CD4-positive, alpha-beta memory T cell (primary cell): Measurements from ENCODE around the gene NDUFS6. TPM values are rescaled to one million over a fixed set of nuclear protein-coding genes. Genes with fewer than 3 reads are reported as not detected.

Source experiments
- CTCF ChIA-PET: fragments of 350-600 bp; sonication (Branson Sonifier 250); formaldehyde crosslinking; loops from one replicate; lab custom pipeline; 2021; ENCODE audit warnings: inconsistent platforms; ENCODE audit not compliant: partially characterized antibody; lab: Charles Lee
- POLR2A ChIA-PET: fragments of 350-600 bp; sonication (Branson Sonifier 250); formaldehyde crosslinking; loops from one replicate; lab custom pipeline; 2021; ENCODE audit not compliant: partially characterized antibody; lab: Charles Lee
- DNase-seq, 5 donors: peaks; one replicate each; pipeline versions ENCODE4 v3.0.0 to v3.0.0-alpha.2; 2020 to 2022; ENCODE audit warnings: mixed read lengths in 1 of 5
- H3K27ac ChIP-seq: one replicate; pipeline ENCODE4 v1.7.0; 2013; ENCODE audit warnings: low read depth, low read length
- H3K27me3 ChIP-seq: 2 replicates; pipeline ENCODE4 v1.7.0; 2013; ENCODE audit warnings: mild to moderate bottlenecking, low read length, moderate library complexity; ENCODE audit not compliant: insufficient read depth
- H3K36me3 ChIP-seq: 2 replicates; pipeline ENCODE4 v1.7.0; 2013; ENCODE audit warnings: mild to moderate bottlenecking, low read length, moderate library complexity; ENCODE audit not compliant: insufficient read depth
- H3K4me1 ChIP-seq: 2 replicates; pipeline ENCODE4 v1.7.0; 2013; ENCODE audit warnings: mild to moderate bottlenecking, low read length, moderate library complexity; ENCODE audit not compliant: insufficient read depth
- H3K4me3 ChIP-seq, 2 donors: one replicate each; pipeline ENCODE4 v1.7.0; 2013; ENCODE audit warnings: low read length in 2 of 2, mild to moderate bottlenecking in 1 of 2
- H3K9me3 ChIP-seq, 2 donors: one replicate each; pipeline ENCODE4 v1.7.0; 2013; ENCODE audit warnings: low read length in 2 of 2, control low read depth in 1 of 2; ENCODE audit not compliant: control insufficient read depth in 1 of 2
- H3K27ac Mint-ChIP-seq, 7 donors: one replicate each; pipeline ENCODE4 v1.8.0; 2020 to 2021; ENCODE audit warnings: mixed read lengths in 7 of 7, mild to moderate bottlenecking in 6 of 7, inconsistent platforms in 3 of 7, moderate library complexity in 3 of 7
- H3K27me3 Mint-ChIP-seq, 2 donors: one replicate each; pipeline ENCODE4 v1.8.0; 2020 to 2021; ENCODE audit warnings: mixed read lengths in 2 of 2
- H3K36me3 Mint-ChIP-seq, 2 donors: one replicate each; pipeline ENCODE4 v1.8.0; 2020 to 2021; ENCODE audit warnings: mixed read lengths in 2 of 2, inconsistent platforms in 1 of 2, mild to moderate bottlenecking in 1 of 2
- H3K4me1 Mint-ChIP-seq, 4 donors: one replicate each; pipeline ENCODE4 v1.8.0; 2020 to 2021; ENCODE audit warnings: mixed read lengths in 4 of 4, mild to moderate bottlenecking in 1 of 4
- H3K4me3 Mint-ChIP-seq, 8 donors: one replicate each; pipeline ENCODE4 v1.8.0; 2020 to 2021; ENCODE audit warnings: mixed read lengths in 8 of 8, mild to moderate bottlenecking in 7 of 8, moderate library complexity in 6 of 8, inconsistent platforms in 3 of 8
- H3K9me3 Mint-ChIP-seq, 8 donors: one replicate each; pipeline ENCODE4 v1.8.0; 2020 to 2021; ENCODE audit warnings: mixed read lengths in 8 of 8, mild to moderate bottlenecking in 5 of 8, inconsistent platforms in 3 of 8, moderate library complexity in 1 of 8
- intact Hi-C: fragments of 100-400 bp; cut with micrococcal nuclease; formaldehyde crosslinking; loops from one replicate; pipeline ENCODE4 v1.15.1; 2023
- polyA plus RNA-seq, 2 donors: library from polyadenylated mRNA; unstranded; fragments of 300-500 nt; fragmentation: Illumina TruSeq; gene quantifications; one replicate each; pipeline ENCODE4 v1.2.3, GENCODE V29; 2021
- total RNA-seq, 2 experiments: library from RNA; stranded (reverse); gene quantifications; one replicate each; pipeline ENCODE4 v1.2.3, GENCODE V29; 2021

Gene NDUFS6
- total and polyA plus RNA-seq, 4 experiments from 2014 or later: 14.4 to 79.0 (median 38.5) TPM

- no peak overlapping the region for H3K4me3 Mint-ChIP-seq
- H3K4me1 Mint-ChIP-seq: no peaks in the 10 kb centered on the region
- Histone ChIP-seq H3K4me3 (no peak overlapping the region), H3K36me3 (no peaks in the 10 kb centered on the region), H3K9me3 (no peaks in the 10 kb centered on the region), H3K4me1 (no peaks in the 10 kb centered on the region), H3K27me3 (no peaks in the 10 kb centered on the region), H3K27ac (no peak overlapping the region)
- H3K27me3 Mint-ChIP-seq: peaks cover 9 to 21% of the 10 kb centered on the region in 2 donors
- POLR2A ChIA-PET: no interaction called here
- CTCF ChIA-PET: interaction anchor here (1.2 kb wide), 1 partner anchor 274 kb away, joined by 3 read pairs; no protein-coding TSS in a partner anchor
- DNase-seq: no peak
- H3K36me3 Mint-ChIP-seq: no peaks in the 10 kb centered on the region
- H3K27ac Mint-ChIP-seq: no peak overlapping the region
- H3K9me3 Mint-ChIP-seq: no peaks in the 10 kb centered on the region
- intact Hi-C loops: no loop called here
Measured at GRCh38 chr5:1765880-1766235, 35.3 kb upstream of the NDUFS6 start.

- Mint-ChIP-seq H3K27ac (no peak overlapping the region), H3K27me3 (peaks cover 4 to 17% of the 10 kb centered on the region in 2 donors), H3K9me3 (peaks cover 0 to 1% (median 0%) of the 10 kb centered on the region in 8 donors), H3K36me3 (no peaks in the 10 kb centered on the region), H3K4me1 (peaks cover 0 to 2% (median 0%) of the 10 kb centered on the region in 4 donors), H3K4me3 (no peak overlapping the region)
- ChIA-PET POLR2A (no interaction called here), CTCF (interaction anchor here (0.6 kb wide), 1 partner anchor 18 kb away, joined by 3 read pairs; no protein-coding TSS in a partner anchor)
- Histone ChIP-seq H3K4me1 (no peaks in the 10 kb centered on the region), H3K9me3 (no peaks in the 10 kb centered on the region), H3K36me3 (no peaks in the 10 kb centered on the region), H3K27ac (no peak overlapping the region), H3K27me3 (no peaks in the 10 kb centered on the region), H3K4me3 (no peak overlapping the region)
- no peak for DNase-seq
- intact Hi-C loops: no loop called here
Measured at GRCh38 chr5:1767524-1768282, 33.5 kb upstream of the NDUFS6 start.

- no peak overlapping the region for H3K27ac ChIP-seq
- no peaks in the 10 kb centered on the region for H3K36me3 ChIP-seq
- no peaks in the 10 kb centered on the region for H3K27me3 ChIP-seq
- no peak overlapping the region for H3K4me3 ChIP-seq
- no peaks in the 10 kb centered on the region for H3K9me3 ChIP-seq
- peaks cover 0 to 1% (median 0%) of the 10 kb centered on the region in 8 donors for H3K9me3 Mint-ChIP-seq
- H3K4me1 Mint-ChIP-seq: peaks cover 0 to 3% (median 0%) of the 10 kb centered on the region in 4 donors
- H3K4me3 Mint-ChIP-seq: no peak overlapping the region
- peaks cover 4 to 17% of the 10 kb centered on the region in 2 donors for H3K27me3 Mint-ChIP-seq
- intact Hi-C loops: no loop called here
- no peaks in the 10 kb centered on the region for H3K36me3 Mint-ChIP-seq
- POLR2A ChIA-PET: no interaction called here
- H3K27ac Mint-ChIP-seq: no peak overlapping the region
- H3K4me1 ChIP-seq: no peaks in the 10 kb centered on the region
- CTCF ChIA-PET: no interaction called here
- no peak for DNase-seq
Measured at GRCh38 chr5:1768283-1769000, 32.8 kb upstream of the NDUFS6 start.

GRCh38 chr5:1769017-1769640 is 32.1 kb upstream of the NDUFS6 start:
- Histone ChIP-seq H3K4me3 (no peak overlapping the region), H3K27ac (no peak overlapping the region), H3K9me3 (no peaks in the 10 kb centered on the region), H3K4me1 (no peaks in the 10 kb centered on the region), H3K27me3 (no peaks in the 10 kb centered on the region), H3K36me3 (no peaks in the 10 kb centered on the region)
- Mint-ChIP-seq H3K27me3 (peaks cover 0 to 12% of the 10 kb centered on the region in 2 donors), H3K27ac (no peak overlapping the region), H3K4me1 (peaks cover 0 to 3% (median 0%) of the 10 kb centered on the region in 4 donors), H3K4me3 (no peak overlapping the region), H3K36me3 (no peaks in the 10 kb centered on the region), H3K9me3 (peaks cover 0 to 1% (median 0%) of the 10 kb centered on the region in 8 donors)
- DNase-seq: no peak
- CTCF ChIA-PET: no interaction called here
- intact Hi-C loops: no loop called here
- POLR2A ChIA-PET: no interaction called here

GRCh38 chr5:1769752-1770442 is 31.3 kb upstream of the NDUFS6 start:
- Histone ChIP-seq H3K4me3 (no peak overlapping the region), H3K36me3 (no peaks in the 10 kb centered on the region), H3K27ac (no peak overlapping the region), H3K4me1 (no peaks in the 10 kb centered on the region), H3K27me3 (no peaks in the 10 kb centered on the region), H3K9me3 (no peaks in the 10 kb centered on the region)
- Mint-ChIP-seq H3K27me3 (peaks cover 0 to 8% of the 10 kb centered on the region in 2 donors), H3K36me3 (no peaks in the 10 kb centered on the region), H3K27ac (no peak overlapping the region), H3K4me1 (peaks cover 0 to 3% (median 0%) of the 10 kb centered on the region in 4 donors), H3K9me3 (peaks cover 0 to 1% (median 0%) of the 10 kb centered on the region in 8 donors), H3K4me3 (no peak overlapping the region)
- ChIA-PET CTCF (no interaction called here), POLR2A (no interaction called here)
- no peak for DNase-seq
- intact Hi-C loops: no loop called here

- H3K27ac ChIP-seq: no peak overlapping the region
- POLR2A ChIA-PET: no interaction called here
- Mint-ChIP-seq H3K36me3 (no peaks in the 10 kb centered on the region), H3K4me3 (no peak overlapping the region), H3K27me3 (peaks cover 0 to 6% of the 10 kb centered on the region in 2 donors), H3K27ac (no peak overlapping the region), H3K4me1 (peaks cover 0 to 3% (median 0%) of the 10 kb centered on the region in 4 donors), H3K9me3 (peaks cover 0 to 1% (median 0%) of the 10 kb centered on the region in 8 donors)
- no peaks in the 10 kb centered on the region for H3K27me3 ChIP-seq
- no peaks in the 10 kb centered on the region for H3K4me1 ChIP-seq
- intact Hi-C loops: no loop called here
- H3K9me3 ChIP-seq: no peaks in the 10 kb centered on the region
- no peak overlapping the region for H3K4me3 ChIP-seq
- no peak for DNase-seq
- CTCF ChIA-PET: no interaction called here
- H3K36me3 ChIP-seq: no peaks in the 10 kb centered on the region
Measured at GRCh38 chr5:1770443-1770802, 30.8 kb upstream of the NDUFS6 start.
